Spinal cord (tissue), 10 donors: ENCODE results near the gene YWHAB. TPM values are rescaled to one million over a fixed set of nuclear protein-coding genes. Genes with fewer than 3 reads are reported as not detected.
A peak's percentile ranks its signal among the peaks of the same experiment; 100 is the strongest.
"Not testable (repeated sequence)": the region's sequence is repeated elsewhere in the genome, so short reads cannot be mapped to it uniquely, and the experiment has no call there.

Source experiments
- DNase-seq, 6 donors: peaks; one replicate each; pipeline versions ENCODE4 v3.0.0 to v3.0.0-alpha.2; 2013 to 2015; ENCODE audit warnings: low spot score in 6 of 6, low read depth in 4 of 6
- H3K27ac ChIP-seq: one replicate; pipeline ENCODE4 v1.5.1; 2013; ENCODE audit warnings: low read depth, low read length, control low read depth
- H3K27me3 ChIP-seq: one replicate; pipeline ENCODE4 v1.6.1; 2013; ENCODE audit warnings: low read length; ENCODE audit not compliant: control insufficient read depth, insufficient read depth
- H3K36me3 ChIP-seq: one replicate; pipeline ENCODE4 v1.6.1; 2013; ENCODE audit warnings: low read length; ENCODE audit not compliant: control insufficient read depth, insufficient read depth
- H3K4me1 ChIP-seq: one replicate; pipeline ENCODE4 v1.6.1; 2013; ENCODE audit warnings: low read length; ENCODE audit not compliant: control insufficient read depth, insufficient read depth
- H3K4me3 ChIP-seq: one replicate; pipeline ENCODE4 v1.5.1; 2013; ENCODE audit warnings: low read depth, low read length, control low read depth
- H3K9me3 ChIP-seq: one replicate; pipeline ENCODE4 v1.6.1; 2013; ENCODE audit warnings: low read length; ENCODE audit not compliant: control insufficient read depth, insufficient read depth
- WGBS: methylation state at CpG from one replicate; pipeline ENCODE4 v1.1.5; 2013; ENCODE audit warnings: missing lambda C conversion rate; ENCODE audit not compliant: insufficient coverage; 5-methylcytosine and 5-hydroxymethylcytosine counted together
- polyA plus RNA-seq, 2 donors: library from polyadenylated mRNA; unstranded; fragments of 120-200 nt; gene quantifications; one replicate each; pipeline ENCODE4 v1.2.1, GENCODE V29; 2013; ENCODE audit not compliant: insufficient read length in 2 of 2
- total RNA-seq, 2 donors: library from RNA; depleted of rRNA in 1 of 2; stranded (reverse); fragments of 120-200 nt in 1 of 2; fragments of >200 nt in 1 of 2; gene quantifications; one replicate each; pipeline versions ENCODE4 v1.2.3 to v1.2.4, GENCODE V29; 2013 to 2014
- donor health status: healthy.

YWHAB gene
- total and polyA plus RNA-seq, 4 donors, result 139 to 381 (median 267) TPM

- peaks cover 3% of the 10 kb centered on the region for H3K4me1 ChIP-seq
- no peaks in the 10 kb centered on the region for H3K27me3 ChIP-seq
- no peak for DNase-seq
- H3K9me3 ChIP-seq, result no peaks in the 10 kb centered on the region
- H3K36me3 ChIP-seq, result no peaks in the 10 kb centered on the region
- WGBS, result 66% methylated on average over 2 of the region's 2 CpGs
- H3K4me3 ChIP-seq, result no peak overlapping the region
- no peak overlapping the region for H3K27ac ChIP-seq
Observed at GRCh38 chr20:44862286-44862685, 23.2 kb upstream of the YWHAB start.

- not testable (repeated sequence) for H3K4me3 ChIP-seq, H3K27me3 ChIP-seq, H3K36me3 ChIP-seq, H3K27ac ChIP-seq, H3K9me3 ChIP-seq, H3K4me1 ChIP-seq
- DNase-seq, result peak in 2 of 6 donors; percentile 18 to 49
- WGBS, result 32% methylated on average over 3 of the region's 4 CpGs
Observed at GRCh38 chr20:44863365-44864084, 22.0 kb upstream of the YWHAB start.

- DNase-seq, H3K4me3 ChIP-seq, H3K27me3 ChIP-seq, H3K9me3 ChIP-seq, H3K4me1 ChIP-seq, H3K27ac ChIP-seq, H3K36me3 ChIP-seq: not testable (repeated sequence)
- WGBS, result no CpG with 5 or more reads among the region's 3 CpGs
Observed at GRCh38 chr20:44864493-44864892, 21.0 kb upstream of the YWHAB start.

GRCh38 chr20:44866703-44867335, 18.7 kb upstream of the YWHAB start:
- Histone ChIP-seq H3K9me3 (no peaks in the 10 kb centered on the region), H3K4me3 (no peak overlapping the region), H3K4me1 (peaks cover 3% of the 10 kb centered on the region), H3K27me3 (peaks cover 3% of the 10 kb centered on the region), H3K27ac (no peak overlapping the region), H3K36me3 (no peaks in the 10 kb centered on the region)
- DNase-seq, result no peak
- WGBS, result 68% methylated on average over 8 of the region's 8 CpGs

- DNase-seq, result no peak
- Histone ChIP-seq H3K4me1 (no peaks in the 10 kb centered on the region), H3K36me3 (no peaks in the 10 kb centered on the region), H3K9me3 (no peaks in the 10 kb centered on the region), H3K27ac (no peak overlapping the region), H3K27me3 (peaks cover 3% of the 10 kb centered on the region), H3K4me3 (no peak overlapping the region)
- 89% methylated on average over 3 of the region's 5 CpGs for WGBS
Observed at GRCh38 chr20:44869471-44869870, 16.0 kb upstream of the YWHAB start.

GRCh38 chr20:44882360-44882759, 3.1 kb upstream of the YWHAB start:
- H3K4me1 ChIP-seq, result peaks cover 15% of the 10 kb centered on the region
- WGBS, result 40% methylated on average over 1 of the region's 4 CpGs
- not testable (repeated sequence) for H3K9me3 ChIP-seq, H3K27ac ChIP-seq, DNase-seq, H3K36me3 ChIP-seq, H3K27me3 ChIP-seq, H3K4me3 ChIP-seq

GRCh38 chr20:44883214-44883902, 2.1 kb upstream of the YWHAB start:
- H3K36me3 ChIP-seq, result no peaks in the 10 kb centered on the region
- WGBS, result 87% methylated on average over 5 of the region's 7 CpGs
- H3K27ac ChIP-seq, result no peak overlapping the region
- no peak overlapping the region for H3K4me3 ChIP-seq
- no peaks in the 10 kb centered on the region for H3K9me3 ChIP-seq
- H3K27me3 ChIP-seq, result no peaks in the 10 kb centered on the region
- no peak for DNase-seq
- peaks cover 15% of the 10 kb centered on the region for H3K4me1 ChIP-seq

- peak overlapping the region; percentile 81 for H3K4me3 ChIP-seq
- WGBS, result 2% methylated on average over 9 of the region's 14 CpGs
- peaks cover 15% of the 10 kb centered on the region for H3K4me1 ChIP-seq
- DNase-seq, result no peak
- peak overlapping the region; percentile 55 for H3K27ac ChIP-seq
- no peaks in the 10 kb centered on the region for H3K36me3 ChIP-seq
- H3K27me3 ChIP-seq, result no peaks in the 10 kb centered on the region
- no peaks in the 10 kb centered on the region for H3K9me3 ChIP-seq
Observed at GRCh38 chr20:44884907-44885391, 556 bp upstream of the YWHAB start.

GRCh38 chr20:44886266-44886651, 754 bp downstream of the YWHAB start:
- WGBS, result no CpG with 5 or more reads among the region's 8 CpGs

More at GRCh38 chr20:44886266-44886651, 754 bp downstream of the YWHAB start:
- Histone ChIP-seq H3K4me1 (peaks cover 15% of the 10 kb centered on the region), H3K9me3 (no peaks in the 10 kb centered on the region), H3K27ac (peak overlapping the region; percentile 76), H3K27me3 (no peaks in the 10 kb centered on the region), H3K4me3 (peak overlapping the region; percentile 81), H3K36me3 (no peaks in the 10 kb centered on the region)
- DNase-seq, result peak in 2 of 6 donors; percentile 44 to 55
